AG04450 (cell line): ENCODE results near the gene LRP1B. TPM values are rescaled to one million over a fixed set of nuclear protein-coding genes. Genes with fewer than 3 reads are reported as not detected.

Source experiments
- CTCF ChIA-PET: fragments of 300-600, 350-600 bp; formaldehyde crosslinking; extraction: SDS; loops from one replicate; lab custom pipeline; 2022; ENCODE audit warnings: antibody characterized with exemption, inconsistent platforms; lab: Charles Lee
- POLR2A ChIA-PET: fragments of 350-600 bp; formaldehyde crosslinking; extraction: SDS; loops from one replicate; lab custom pipeline; 2021; ENCODE audit warnings: antibody characterized with exemption, inconsistent platforms; lab: Yijun Ruan, JAX
- DNase-seq: peaks from one replicate; pipeline ENCODE4 v3.0.0-alpha.2; 2011; ENCODE audit warnings: low read depth, low spot score
- H3K27ac ChIP-seq: one replicate; pipeline ENCODE4 v1.5.1; 2012; ENCODE audit warnings: low read depth, low read length, control low read depth
- H3K27me3 ChIP-seq: one replicate; pipeline ENCODE4 v1.6.0; 2012; ENCODE audit warnings: low read length; ENCODE audit not compliant: control insufficient read depth, insufficient read depth
- H3K4me3 ChIP-seq: 2 replicates; pipeline ENCODE4 v1.5.1; 2011; ENCODE audit warnings: mild to moderate bottlenecking, low read depth, low read length, control low read depth
- H3K9me3 ChIP-seq: 2 replicates; pipeline ENCODE4 v1.5.1; 2012; ENCODE audit warnings: low read length; ENCODE audit not compliant: control insufficient read depth, insufficient read depth
- CTCF ChIP-seq: IDR thresholded peaks from 2 replicates; pipeline ENCODE4 v1.5.1; 2011; ENCODE audit warnings: low read depth, low read length, control low read depth, inconsistent platforms
- polyA plus RNA-seq: library from polyadenylated mRNA; depleted of rRNA; stranded (reverse); fragments of >200 nt; gene quantifications from 2 replicates; pipeline ENCODE4 v1.2.3, GENCODE V29; 2011

The LRP1B gene
- polyA plus RNA-seq, 1 experiment: 0.15 TPM

- Histone ChIP-seq H3K27me3 (no peaks in the 10 kb centered on the region), H3K27ac (no peak overlapping the region), H3K9me3 (no peaks in the 10 kb centered on the region), H3K4me3 (no peak overlapping the region)
- ChIA-PET CTCF (no interaction called here), POLR2A (no interaction called here)
- no peak for DNase-seq
- no peak for TF ChIP-seq CTCF
These were observed 97.4 kb downstream of the LRP1B start for GRCh38 chr2:142033393-142033792.

- Histone ChIP-seq H3K9me3 (no peaks in the 10 kb centered on the region), H3K4me3 (no peak overlapping the region), H3K27ac (no peak overlapping the region), H3K27me3 (no peaks in the 10 kb centered on the region)
- POLR2A ChIA-PET: no interaction called here
- CTCF ChIA-PET: no interaction called here
- DNase-seq: no peak
- no peak for TF ChIP-seq CTCF
These were observed 99.2 kb downstream of the LRP1B start for GRCh38 chr2:142031656-142032055.

- ChIA-PET CTCF (no interaction called here), POLR2A (no interaction called here)
- H3K27ac ChIP-seq: no peak overlapping the region
- no peak for DNase-seq
- no peaks in the 10 kb centered on the region for H3K27me3 ChIP-seq
- no peak overlapping the region for H3K4me3 ChIP-seq
- H3K9me3 ChIP-seq: no peaks in the 10 kb centered on the region
- no peak for TF ChIP-seq CTCF
These were observed 100.1 kb downstream of the LRP1B start for GRCh38 chr2:142030735-142031134.

- POLR2A ChIA-PET: no interaction called here
- no peak overlapping the region for H3K27ac ChIP-seq
These were observed 100.8 kb downstream of the LRP1B start for GRCh38 chr2:142029974-142030373.

GRCh38 chr2:142025394-142025793 is 105.4 kb downstream of the LRP1B start:
- no peaks in the 10 kb centered on the region for H3K9me3 ChIP-seq
- H3K27ac ChIP-seq: no peak overlapping the region
- TF ChIP-seq CTCF: no peak
- no peak overlapping the region for H3K4me3 ChIP-seq
- H3K27me3 ChIP-seq: no peaks in the 10 kb centered on the region
- DNase-seq: no peak
- CTCF ChIA-PET: no interaction called here
- POLR2A ChIA-PET: no interaction called here

More at GRCh38 chr2:142029974-142030373, 100.8 kb downstream of the LRP1B start:
- Histone ChIP-seq H3K9me3 (no peaks in the 10 kb centered on the region), H3K4me3 (no peak overlapping the region), H3K27me3 (no peaks in the 10 kb centered on the region)
- DNase-seq: no peak
- CTCF ChIA-PET: no interaction called here
- TF ChIP-seq CTCF: no peak
